Superior temporal gyrus (tissue), 1 donor: ENCODE results near the gene NEDD4L.
A peak's percentile ranks its signal among the peaks of the same experiment; 100 is the strongest.

Experiments
- DNase-seq: peaks from one replicate; pipeline ENCODE4 v3.0.0-alpha.2; 2016; ENCODE audit errors: extremely low spot score

Gene NEDD4L

GRCh38 chr18:58093311-58093803 lies 49.3 kb downstream of the NEDD4L start:
- no peak for DNase-seq

- no peak for DNase-seq
Measured at GRCh38 chr18:58095222-58095621, 51.2 kb downstream of the NEDD4L start.

DNA sequence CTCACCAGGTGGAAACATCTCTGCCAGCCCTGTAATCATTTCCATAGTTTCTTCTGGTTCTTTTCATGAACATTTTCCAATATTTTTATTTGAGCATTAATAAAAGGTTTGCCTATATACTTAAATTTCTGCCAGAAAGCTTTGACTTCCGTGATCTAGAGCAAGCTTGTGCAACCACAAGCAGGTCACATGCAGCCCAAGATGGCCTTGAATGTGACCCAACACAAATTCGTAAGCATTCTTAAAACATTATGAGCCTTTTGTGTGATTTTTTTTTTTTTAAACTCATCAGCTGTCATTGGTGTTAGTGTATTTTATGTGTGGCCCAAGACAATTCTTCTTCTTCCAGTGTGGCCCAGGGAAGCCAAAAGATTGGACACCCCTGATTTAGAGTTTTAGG lies 51.6 kb downstream of the NEDD4L start:
- DNase-seq: no peak

DNA sequence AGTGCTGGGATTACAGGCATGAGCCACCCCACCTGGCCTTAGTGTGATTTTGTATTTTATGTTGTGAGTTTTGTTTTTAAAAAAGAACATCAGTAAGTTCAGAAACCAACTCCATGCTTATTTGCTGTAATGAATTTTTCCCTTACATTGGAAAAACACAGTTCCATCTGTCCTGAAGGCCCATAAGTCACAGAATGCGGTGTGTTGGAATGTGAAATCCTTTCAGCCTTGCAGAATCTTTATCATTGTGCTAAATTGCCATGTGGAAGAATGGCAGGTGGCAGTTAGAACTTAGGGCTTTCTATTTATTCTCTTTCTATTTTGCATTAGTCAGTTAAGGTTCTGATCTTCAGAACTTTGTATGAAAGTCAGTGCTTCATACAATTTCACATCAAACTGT lies 52.6 kb downstream of the NEDD4L start:
- DNase-seq: no peak

- DNase-seq: peak; percentile 22
Measured at GRCh38 chr18:58097121-58097906, 53.3 kb downstream of the NEDD4L start.

- DNase-seq: no peak
Measured at GRCh38 chr18:58097907-58098166, 53.8 kb downstream of the NEDD4L start.

- no peak for DNase-seq
Measured at GRCh38 chr18:58098706-58099105, 54.7 kb downstream of the NEDD4L start.

GRCh38 chr18:58100154-58100553 lies 56.1 kb downstream of the NEDD4L start:
- DNase-seq: peak; percentile 20

- peak; percentile 97 for DNase-seq
Measured at GRCh38 chr18:58101291-58101794, 57.3 kb downstream of the NEDD4L start.

GRCh38 chr18:58102018-58102417 lies 58.0 kb downstream of the NEDD4L start:
- no peak for DNase-seq

GRCh38 chr18:58102875-58103274 lies 58.8 kb downstream of the NEDD4L start:
- peak; percentile 24 for DNase-seq

DNA sequence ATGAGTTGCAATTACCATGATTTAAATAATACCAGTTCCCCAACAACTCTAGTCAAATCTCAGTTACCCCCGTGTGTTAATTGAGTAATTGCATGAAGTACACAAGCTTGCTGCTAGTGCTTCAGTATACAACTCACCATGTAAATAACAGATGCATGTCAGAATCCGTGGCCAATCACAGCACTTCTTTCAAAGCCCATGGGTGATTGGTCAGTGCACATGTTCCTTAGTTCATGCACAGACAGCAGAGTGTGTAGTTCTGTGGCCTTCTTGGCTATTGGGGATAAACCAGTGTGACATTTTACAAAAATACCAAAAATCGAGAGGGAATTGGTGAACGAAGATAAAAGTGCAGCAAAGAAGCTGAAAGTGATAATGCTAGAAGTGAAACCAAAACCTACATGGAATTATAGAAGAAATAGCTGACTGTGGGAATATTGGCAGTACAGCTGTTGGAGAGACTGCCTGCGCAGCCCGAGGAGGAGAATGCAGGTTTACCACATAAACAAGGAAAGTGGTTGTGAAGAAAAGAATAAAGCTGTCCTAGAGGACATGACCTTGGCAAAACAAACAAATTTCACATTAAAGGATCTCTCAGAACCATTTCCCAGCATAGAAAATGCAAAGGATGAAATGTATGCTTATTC lies 59.4 kb downstream of the NEDD4L start:
- peak; percentile 47 for DNase-seq

GRCh38 chr18:58104096-58104495 lies 60.1 kb downstream of the NEDD4L start:
- peak; percentile 19 for DNase-seq

DNA sequence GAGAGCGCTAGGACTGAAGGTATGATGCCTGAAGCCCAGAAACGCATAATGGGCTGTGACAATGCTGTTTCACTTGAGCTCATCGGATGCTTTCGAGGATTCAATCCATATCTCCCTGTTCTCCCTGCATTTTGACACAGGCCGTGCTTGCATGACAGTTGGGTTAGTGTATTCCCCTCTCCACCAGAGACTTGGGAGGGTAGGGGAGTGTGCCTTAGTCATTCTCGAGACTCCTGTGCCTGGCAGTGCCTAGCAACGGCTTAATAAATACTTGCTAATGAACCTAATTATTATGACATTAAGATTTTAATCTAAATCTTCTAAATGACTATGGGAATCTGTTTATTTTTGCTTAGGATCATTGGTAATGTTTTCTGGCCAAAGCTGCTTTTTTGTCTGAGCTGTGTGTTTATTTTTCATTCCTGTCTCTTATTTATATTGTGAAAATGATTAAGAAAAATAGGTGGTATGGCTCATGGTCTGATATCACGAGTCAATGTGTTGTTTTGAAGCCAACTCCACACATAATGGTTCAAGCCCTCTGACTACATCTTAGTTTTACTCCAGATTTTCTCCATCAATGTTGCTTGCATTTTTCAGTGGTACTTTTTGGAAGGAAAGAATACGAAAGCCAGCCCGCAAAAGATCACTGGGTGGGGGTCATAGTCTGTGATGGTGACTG lies 61.3 kb downstream of the NEDD4L start:
- peak; percentile 46 for DNase-seq

DNA sequence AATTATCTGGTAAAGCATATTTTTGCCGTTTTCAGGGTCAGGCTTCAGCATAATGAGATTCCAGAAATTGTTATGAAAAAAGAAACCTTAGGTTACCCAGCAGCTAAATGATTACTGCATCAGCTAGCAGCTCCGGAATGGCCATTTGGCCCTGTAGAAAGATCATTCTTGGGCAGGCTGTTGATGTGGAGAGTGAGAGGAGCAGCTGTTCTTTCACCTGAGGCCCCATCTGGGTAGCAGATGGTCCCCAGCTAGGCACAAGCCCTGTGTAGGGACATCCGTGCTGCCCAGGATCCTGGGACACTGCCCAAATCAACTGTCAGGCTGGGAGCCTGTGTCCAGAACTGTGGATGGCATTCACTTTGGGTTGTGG lies 61.8 kb downstream of the NEDD4L start:
- peak; percentile 28 for DNase-seq

DNA sequence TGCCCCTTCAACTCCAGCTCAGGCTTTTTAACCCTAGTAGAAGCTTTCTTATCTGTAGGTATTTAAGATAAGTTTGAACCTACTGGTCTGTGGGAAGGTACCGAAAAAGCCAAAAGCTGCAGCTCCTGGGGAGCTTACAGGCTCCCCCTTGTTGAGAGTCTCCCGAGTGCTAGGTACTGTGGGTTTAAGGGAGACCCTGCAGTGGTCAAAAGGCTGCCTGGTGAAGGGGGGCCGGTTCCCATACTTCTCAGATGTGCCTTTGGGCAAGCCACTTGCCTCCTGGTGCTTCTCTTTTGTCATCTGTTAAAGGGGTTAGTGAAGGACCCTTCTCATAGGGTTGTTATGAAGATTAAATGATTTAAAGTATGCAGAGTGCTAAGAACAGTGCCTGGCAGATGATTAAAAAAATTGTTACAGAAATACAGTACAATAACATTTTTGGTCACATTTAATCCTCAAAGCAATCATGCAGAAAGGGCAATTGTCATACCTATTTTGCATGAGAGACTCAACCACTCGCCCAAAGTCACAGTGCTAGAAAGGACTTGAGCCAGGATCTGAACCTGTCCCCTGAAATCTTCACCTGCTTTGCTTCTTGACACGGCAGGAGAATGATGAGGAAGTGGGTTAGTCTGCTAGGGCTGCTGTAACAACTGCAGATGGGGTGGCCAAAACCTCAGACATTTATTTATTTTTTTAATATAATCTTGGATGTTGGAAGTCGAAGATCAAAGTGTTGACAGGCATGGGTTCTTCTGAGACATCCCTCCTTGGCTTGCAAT lies 62.5 kb downstream of the NEDD4L start:
- DNase-seq: no peak

DNA sequence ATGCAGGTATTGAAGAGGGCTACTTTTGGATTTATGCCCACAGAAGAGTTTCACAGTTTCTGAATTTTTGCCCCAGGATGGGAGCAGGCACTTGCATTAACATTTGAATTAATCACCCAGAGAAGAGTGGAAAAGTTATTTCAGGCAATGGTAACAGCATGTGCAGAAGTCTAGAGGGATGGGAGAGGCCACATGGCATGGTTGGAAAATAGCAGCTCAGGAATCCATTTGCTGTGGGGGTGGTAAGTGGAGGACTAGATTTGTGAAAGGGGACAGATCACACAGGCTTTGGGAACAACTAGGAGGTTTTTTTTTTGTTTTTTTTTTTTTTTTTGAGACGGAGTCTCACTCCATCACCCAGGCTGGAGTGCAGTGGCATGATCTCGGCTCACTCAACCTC lies 65.2 kb downstream of the NEDD4L start:
- no peak for DNase-seq

- DNase-seq: no peak
Measured at GRCh38 chr18:58110398-58110797, 66.4 kb downstream of the NEDD4L start.

- no peak for DNase-seq
Measured at GRCh38 chr18:58112174-58112573, 68.1 kb downstream of the NEDD4L start.

- DNase-seq: no peak
Measured at GRCh38 chr18:58113337-58113736, 69.3 kb downstream of the NEDD4L start.

DNA sequence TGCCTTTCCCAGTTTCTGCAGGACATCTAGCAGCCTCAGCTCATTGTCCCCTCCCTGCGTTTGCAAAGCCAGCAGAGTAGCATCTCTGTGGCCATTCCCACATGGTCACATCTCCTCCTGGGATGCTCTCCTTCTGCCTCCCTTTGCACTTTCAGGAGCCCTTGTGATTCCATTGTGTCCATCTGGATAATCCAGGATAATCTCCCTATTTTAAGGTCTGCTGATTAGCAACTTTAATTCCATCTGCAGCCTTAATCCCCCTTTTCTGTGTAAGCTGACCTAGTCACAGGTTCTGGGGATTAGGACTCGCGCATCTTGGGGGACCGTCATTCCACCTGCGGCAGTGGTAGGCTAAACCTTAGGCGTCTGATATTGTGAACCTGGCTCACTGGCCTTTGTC lies 70.7 kb downstream of the NEDD4L start:
- no peak for DNase-seq

GRCh38 chr18:58116818-58117217 lies 72.8 kb downstream of the NEDD4L start:
- no peak for DNase-seq
